HCT116 (cell line): ENCODE results near the gene KRTAP4-8. TPM values are rescaled to one million over a fixed set of nuclear protein-coding genes. Genes with fewer than 3 reads are reported as not detected.

Source experiments
- ATAC-seq: fragments of 200-7000 bp; cut with Tn5 transposase; 2 replicates; pipeline ENCODE4 v1.9.1; 2020; ENCODE audit warnings: mild to moderate bottlenecking, moderate library complexity
- BruUV-seq: library from RNA; stranded (reverse); fragments of 400-500 nt; replicated peaks from 2 replicates; lab custom pipeline; 2021; lab: Mats Ljungman, UMichigan
- CTCF ChIA-PET: fragments of 300-600 bp; sonication (Branson Sonifier 250); formaldehyde crosslinking; loops from one replicate; lab custom pipeline; 2021; ENCODE audit warnings: antibody characterized with exemption; lab: Charles Lee
- POLR2A ChIA-PET: fragments of 300-600, 350-600 bp; sonication (Branson Sonifier 250); formaldehyde crosslinking; loops from one replicate; lab custom pipeline; 2021; ENCODE audit warnings: antibody characterized with exemption; lab: Charles Lee
- RAD21 ChIA-PET, 2 experiments: fragments of 300-600 bp; sonication (Branson Sonifier 250); formaldehyde crosslinking; loops; one replicate each; lab custom pipeline; 2023; ENCODE audit warnings: low total read pairs in 2 of 2; ENCODE audit not compliant: uncharacterized antibody in 2 of 2, unreplicated experiment in 2 of 2, low non-redundant PET in 1 of 2; lab: Charles Lee
- DNase-seq: peaks from one replicate; pipeline ENCODE4 v3.0.0-alpha.2; 2010; ENCODE audit warnings: low read depth, low spot score
- H2AFZ ChIP-seq: fragments of 200-600 bp; shearing (Covaris generic), sonication (generic); 2 replicates; pipeline ENCODE4 v1.6.1; 2017; ENCODE audit warnings: low read depth, mixed run types, mixed read lengths, antibody characterized with exemption, low read length; ENCODE audit not compliant: poor library complexity, severe bottlenecking
- H3K27ac ChIP-seq: 2 replicates; pipeline ENCODE4 v1.5.1; 2012; ENCODE audit warnings: low read depth, low read length
- H3K27me3 ChIP-seq: fragments of 200-600 bp; sonication (generic); 2 replicates; pipeline ENCODE4 v1.6.1; 2016; ENCODE audit warnings: mixed run types, low read length, mixed read lengths; ENCODE audit not compliant: insufficient read depth
- H3K36me3 ChIP-seq, 2 experiments: fragments of 200-500 bp in 1 of 2; fragments of 200-600 bp in 1 of 2; sonication (Bioruptor generic) in 1 of 2; sonication (generic) in 1 of 2; 2 replicates each; pipeline versions ENCODE4 v1.5.1 to v1.6.1; 2014 to 2016; ENCODE audit warnings: low read length in 2 of 2, inconsistent platforms in 1 of 2, mixed read lengths in 1 of 2, mixed run types in 1 of 2; ENCODE audit not compliant: insufficient read depth in 2 of 2, control insufficient read depth in 1 of 2
- H3K4me1 ChIP-seq, 2 experiments: fragments of 200-600 bp in 1 of 2; sonication (generic) in 1 of 2; 2 replicates each; pipeline versions ENCODE4 v1.5.1 to v1.6.1; 2012 to 2017; ENCODE audit warnings: low read length in 2 of 2, inconsistent platforms in 1 of 2, mild to moderate bottlenecking in 1 of 2, mixed read lengths in 1 of 2, mixed run types in 1 of 2, moderate library complexity in 1 of 2; ENCODE audit not compliant: insufficient read depth in 2 of 2, control insufficient read depth in 1 of 2
- H3K4me2 ChIP-seq: fragments of 200-600 bp; sonication (generic); 2 replicates; pipeline ENCODE4 v1.6.1; 2017; ENCODE audit warnings: mixed run types, low read length, mixed read lengths
- H3K4me3 ChIP-seq, 2 experiments: fragments of 200-600 bp in 1 of 2; sonication (generic) in 1 of 2; replicated peaks in 1 of 2; 2 replicates each; pipeline ENCODE4 v1.5.1; 2011 to 2016; ENCODE audit warnings: low read length in 2 of 2, control low read depth in 1 of 2, low read depth in 1 of 2, mild to moderate bottlenecking in 1 of 2, mixed read lengths in 1 of 2, mixed run types in 1 of 2
- H3K79me2 ChIP-seq: fragments of 200-600 bp; sonication (generic); 2 replicates; pipeline ENCODE4 v1.6.1; 2017; ENCODE audit warnings: mild to moderate bottlenecking, mixed run types, low read length, moderate library complexity, mixed read lengths; ENCODE audit not compliant: insufficient read depth
- H3K9ac ChIP-seq: fragments of 200-600 bp; sonication (generic); 2 replicates; pipeline ENCODE4 v1.6.1; 2016; ENCODE audit warnings: low read length, mixed read lengths
- H3K9me2 ChIP-seq: fragments of 200-600 bp; sonication (generic), shearing (Covaris generic); 2 replicates; pipeline ENCODE4 v1.6.1; 2017; ENCODE audit warnings: mixed run types, mild to moderate bottlenecking, moderate library complexity; ENCODE audit not compliant: insufficient read depth
- H3K9me3 ChIP-seq, 2 experiments: fragments of 200-500 bp in 1 of 2; fragments of 200-600 bp in 1 of 2; sonication (Bioruptor generic) in 1 of 2; sonication (generic) in 1 of 2; 2 replicates each; pipeline ENCODE4 v1.6.1; 2014 to 2017; ENCODE audit warnings: low read length in 2 of 2, mixed read lengths in 2 of 2, inconsistent platforms in 1 of 2, low read depth in 1 of 2, mild to moderate bottlenecking in 1 of 2, mixed run types in 1 of 2, moderate library complexity in 1 of 2; ENCODE audit not compliant: control insufficient read depth in 1 of 2, insufficient read depth in 1 of 2
- H4K20me1 ChIP-seq: fragments of 200-600 bp; sonication (generic), shearing (Covaris generic); 2 replicates; pipeline ENCODE4 v1.6.1; 2017; ENCODE audit warnings: mixed run types, mild to moderate bottlenecking, moderate library complexity; ENCODE audit not compliant: insufficient read depth
- ATF3 ChIP-seq: IDR thresholded peaks from 2 replicates; pipeline ENCODE4 v1.6.1; 2012
- CBX3 ChIP-seq: IDR thresholded peaks from 2 replicates; pipeline ENCODE4 v1.6.1; 2012; ENCODE audit warnings: low read depth
- CEBPB ChIP-seq: IDR thresholded peaks from 2 replicates; pipeline ENCODE4 v1.6.1; 2012; ENCODE audit warnings: low read depth
- EZH2 ChIP-seq: fragments of 200-600 bp; sonication (generic); IDR thresholded peaks from 2 replicates; pipeline ENCODE4 v1.6.1; 2017; ENCODE audit warnings: antibody characterized with exemption, mixed run types
- EZH2phosphoT487 ChIP-seq: fragments of 200-600 bp; IDR thresholded peaks from 2 replicates; pipeline ENCODE4 v1.6.1; 2018; ENCODE audit warnings: antibody characterized with exemption, borderline replicate concordance
- FOSL1 ChIP-seq: IDR thresholded peaks from 2 replicates; pipeline ENCODE4 v1.6.1; 2012; ENCODE audit warnings: low read depth
- JUND ChIP-seq: IDR thresholded peaks from 2 replicates; pipeline ENCODE4 v1.6.1; 2012
- POLR2AphosphoS5 ChIP-seq: IDR thresholded peaks from 2 replicates; pipeline ENCODE4 v1.6.1; 2011; ENCODE audit warnings: mild to moderate bottlenecking, low read depth, low read length, moderate library complexity
- RAD21 ChIP-seq: IDR thresholded peaks from 2 replicates; pipeline ENCODE4 v1.6.1; 2012; ENCODE audit warnings: low read depth, mild to moderate bottlenecking
- SIN3A ChIP-seq: IDR thresholded peaks from 2 replicates; pipeline ENCODE4 v1.6.1; 2012; ENCODE audit warnings: low read depth
- SP1 ChIP-seq: IDR thresholded peaks from 2 replicates; pipeline ENCODE4 v1.6.1; 2012; ENCODE audit warnings: low read depth
- SRF ChIP-seq: IDR thresholded peaks from 2 replicates; pipeline ENCODE4 v1.6.1; 2012; ENCODE audit warnings: low read depth
- YY1 ChIP-seq: IDR thresholded peaks from 2 replicates; pipeline ENCODE4 v1.6.1; 2011; ENCODE audit warnings: low read length, low read depth, moderate library complexity, mild to moderate bottlenecking; ENCODE audit not compliant: insufficient replicate concordance; ENCODE audit errors: extremely low read depth
- ZBTB33 ChIP-seq: IDR thresholded peaks from 2 replicates; pipeline ENCODE4 v1.6.1; 2011; ENCODE audit warnings: mild to moderate bottlenecking, low read length, moderate library complexity; ENCODE audit not compliant: insufficient replicate concordance; ENCODE audit errors: extremely low read depth
- ZFX ChIP-seq: fragments of 450-650 bp; IDR thresholded peaks from 2 replicates; pipeline ENCODE4 v1.6.1; 2017
- ZNF274 ChIP-seq: fragments of 200-500 bp; sonication (Bioruptor generic); IDR thresholded peaks from 2 replicates; pipeline ENCODE4 v1.6.1; 2014; ENCODE audit warnings: mild to moderate bottlenecking, low read depth, low read length, inconsistent platforms
- intact Hi-C: fragments of 100-400 bp; cut with micrococcal nuclease; formaldehyde crosslinking; loops from 2 replicates; pipeline ENCODE4 v1.10.0; 2022
- total RNA-seq: library from RNA; stranded (reverse); gene quantifications from one replicate; pipeline ENCODE4 v1.2.1, GENCODE V29; 2021; ENCODE audit not compliant: unreplicated experiment
- TF ChIP-seq, protein P1 (sequence below): IDR thresholded peaks from 2 replicates; pipeline ENCODE4 v1.6.1; 2012

KRTAP4-8 gene
- total RNA-seq, 1 experiment from 2014 or later: not detected

- H3K9me3 ChIP-seq: peaks cover 0 to 8% of the 10 kb centered on the region in 2 experiments; a peak in 1 of 4 replicates
- H3K9ac ChIP-seq: 0 out of 2 replicates have a peak overlapping the region, but pooled peaks have one; percentile 10
- RAD21 ChIA-PET: no interaction called here
- H3K4me2 ChIP-seq: no peak overlapping the region
- CTCF ChIA-PET: no interaction called here
- no peak for TF ChIP-seq ZFX
- peak; percentile 21; the same call in 1 of the 2 replicates for TF ChIP-seq SP1
- peak; percentile 24; the same call in 1 of the 2 replicates for TF ChIP-seq SRF
- TF ChIP-seq FOSL1: peak; percentile 21; the same call in 1 of the 2 replicates
- no peak for TF ChIP-seq SIN3A
- 0 out of 2 replicates have a peak, but pooled peaks have one; percentile 19 for TF ChIP-seq CBX3
- TF ChIP-seq EZH2phosphoT487: no peak
- TF ChIP-seq, protein P1, sequence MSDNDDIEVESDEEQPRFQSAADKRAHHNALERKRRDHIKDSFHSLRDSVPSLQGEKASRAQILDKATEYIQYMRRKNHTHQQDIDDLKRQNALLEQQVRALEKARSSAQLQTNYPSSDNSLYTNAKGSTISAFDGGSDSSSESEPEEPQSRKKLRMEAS: peak; percentile 60; the same call in 1 of the 2 replicates
- TF ChIP-seq ZNF274: no peak
- 0 out of 2 replicates have a peak, but pooled peaks have one; percentile 9 for TF ChIP-seq JUND
- TF ChIP-seq EZH2: no peak
- H3K4me1 ChIP-seq: peaks cover 48 to 75% of the 10 kb centered on the region in 2 experiments
- no peaks in the 10 kb centered on the region for H3K79me2 ChIP-seq
- no peaks in the 10 kb centered on the region for H3K9me2 ChIP-seq
- H3K4me3 ChIP-seq: no peak overlapping the region
- ATAC-seq (no peak), DNase-seq (no peak)
- H3K27me3 ChIP-seq: no peaks in the 10 kb centered on the region
- intact Hi-C loops: no loop called here
- no peak overlapping the region for H2AFZ ChIP-seq
- POLR2A ChIA-PET: no interaction called here
- BruUV-seq: no TSS peak
- H3K27ac ChIP-seq: peak overlapping the region; percentile 85
- no peaks in the 10 kb centered on the region for H4K20me1 ChIP-seq
- H3K36me3 ChIP-seq: peaks cover 0 to 7% of the 10 kb centered on the region in 2 experiments; a peak in 1 of 4 replicates
These were observed 36.0 kb downstream of the KRTAP4-8 start for GRCh38 chr17:41061964-41062363.

DNA sequence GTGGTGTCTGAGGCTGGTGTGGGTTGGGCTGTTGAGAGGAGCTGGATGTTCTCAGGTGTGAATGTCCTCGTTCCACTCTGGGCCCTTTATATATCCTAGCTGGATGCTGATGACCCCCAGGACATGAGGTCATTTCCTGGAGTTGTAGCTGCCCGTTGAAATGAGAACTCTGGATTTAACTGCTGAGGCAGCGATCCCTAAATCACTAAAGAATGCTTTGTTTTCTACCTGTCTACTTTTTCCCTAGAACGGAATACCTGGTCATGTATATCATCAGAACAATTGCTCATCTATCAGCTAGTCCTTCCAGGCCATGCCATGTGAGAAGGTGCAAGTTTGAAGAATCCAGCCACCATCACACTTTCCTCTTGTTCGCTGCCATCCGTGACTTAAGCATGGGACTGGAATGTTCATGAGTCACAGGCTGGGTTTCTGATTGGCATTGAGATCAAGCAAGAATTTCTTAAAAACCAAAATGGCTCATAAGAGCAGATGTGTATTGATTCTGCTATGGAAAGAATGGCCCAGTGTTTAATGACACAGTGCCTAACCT lies 37.8 kb downstream of the KRTAP4-8 start, which contains the start of gene KRTAP2-3:
Gene KRTAP2-3 (minus strand): TSS at position 63 of the 553 bp plus-strand sequence. CDS start 64 bp downstream, outside the sequence.
- Histone ChIP-seq H3K9ac (peak within 1 kb of the TSS; percentile 10), H3K4me3 (no peak within 1 kb of the TSS), H3K27ac (peak within 1 kb of the TSS; percentile 85), H3K27me3 (no peaks in the 10 kb centered on the region), H3K9me3 (peaks cover 0 to 9% of the 10 kb centered on the region in 2 experiments; a peak in 1 of 4 replicates), H4K20me1 (no peaks in the 10 kb centered on the region), H2AFZ (peak within 1 kb of the TSS; percentile 4), H3K36me3 (peaks cover 0 to 5% of the 10 kb centered on the region in 2 experiments; a peak in 1 of 4 replicates), H3K4me1 (peaks cover 39 to 60% of the 10 kb centered on the region in 2 experiments), H3K4me2 (peak within 1 kb of the TSS; percentile 28), H3K9me2 (no peaks in the 10 kb centered on the region), H3K79me2 (no peaks in the 10 kb centered on the region)
- DNase-seq (peak; percentile 86), ATAC-seq (peak; percentile 73)
- intact Hi-C loops: no loop called here
- POLR2A ChIA-PET: no interaction called here
- no TSS peak for BruUV-seq
- CTCF ChIA-PET: no interaction called here
- RAD21 ChIA-PET: no interaction called here
- TF ChIP-seq JUND (peak; percentile 82), YY1 (peak; percentile 68), ATF3 (0 out of 2 replicates have a peak, but pooled peaks have one; percentile 27), ZNF274 (no peak), EZH2phosphoT487 (no peak), SP1 (peak; percentile 88), CBX3 (peak; percentile 86; the same call in 1 of the 2 replicates), RAD21 (no peak), CEBPB (peak; percentile 71), ZBTB33 (no peak), FOSL1 (peak; percentile 90), POLR2AphosphoS5 (no peak; the same call in 1 of the 2 replicates)
- TF ChIP-seq, protein P1: peak; percentile 90
